Astrocyte (in vitro differentiated cells and primary cell): ENCODE results near the gene HYDIN. TPM values are rescaled to one million over a fixed set of nuclear protein-coding genes. Genes with fewer than 3 reads are reported as not detected.
"Not testable (repeated sequence)": the region's sequence is repeated elsewhere in the genome, so short reads cannot be mapped to it uniquely, and the experiment has no call there.

ENCODE experiments used
- DNase-seq: peaks from one replicate; pipeline ENCODE4 v3.0.0-alpha.2; 2010; ENCODE audit warnings: low read depth
- FAIRE-seq: peaks from 2 replicates; lab custom pipeline; 2011; peaks lifted over from hg19 to GRCh38; lab: Jason Lieb, UNC
- H2AFZ ChIP-seq: 2 replicates; pipeline ENCODE4 v1.6.0; 2012; ENCODE audit warnings: low read depth, low read length, inconsistent platforms
- H3K27ac ChIP-seq: 2 replicates; pipeline ENCODE4 v1.5.1; 2011; ENCODE audit warnings: low read depth, low read length, inconsistent platforms
- H3K27me3 ChIP-seq: 2 replicates; pipeline ENCODE4 v1.6.0; 2011; ENCODE audit warnings: low read length, inconsistent platforms; ENCODE audit not compliant: insufficient read depth
- H3K36me3 ChIP-seq: 2 replicates; pipeline ENCODE4 v1.5.1; 2011; ENCODE audit warnings: low read length, inconsistent platforms; ENCODE audit not compliant: insufficient read depth
- H3K4me1 ChIP-seq: 2 replicates; pipeline ENCODE4 v1.5.1; 2011; ENCODE audit warnings: low read length, inconsistent platforms; ENCODE audit not compliant: insufficient read depth
- H3K4me2 ChIP-seq: 2 replicates; pipeline ENCODE4 v1.6.0; 2012; ENCODE audit warnings: low read length, inconsistent platforms
- H3K4me3 ChIP-seq: 2 replicates; pipeline ENCODE4 v1.5.1; 2011; ENCODE audit warnings: low read depth, mild to moderate bottlenecking, low read length, inconsistent platforms; ENCODE audit not compliant: insufficient read depth
- H3K79me2 ChIP-seq: 2 replicates; pipeline ENCODE4 v1.6.0; 2012; ENCODE audit warnings: mild to moderate bottlenecking, low read length, inconsistent platforms; ENCODE audit not compliant: insufficient read depth
- H3K9ac ChIP-seq: 2 replicates; pipeline ENCODE4 v1.6.0; 2012; ENCODE audit warnings: mild to moderate bottlenecking, low read length, inconsistent platforms
- H3K9me3 ChIP-seq: 2 replicates; pipeline ENCODE4 v1.5.1; 2012; ENCODE audit warnings: low read depth, mild to moderate bottlenecking, low read length, inconsistent platforms; ENCODE audit not compliant: insufficient read depth
- H4K20me1 ChIP-seq: 2 replicates; pipeline ENCODE4 v1.6.0; 2012; ENCODE audit warnings: low read length, inconsistent platforms; ENCODE audit not compliant: insufficient read depth
- H3K27ac Mint-ChIP-seq: one replicate; pipeline ENCODE4 v1.8.0; 2021; ENCODE audit warnings: mild to moderate bottlenecking, mixed read lengths; ENCODE audit not compliant: unreplicated experiment
- H3K27me3 Mint-ChIP-seq: one replicate; pipeline ENCODE4 v1.8.0; 2021; ENCODE audit warnings: low read depth, mixed read lengths; ENCODE audit not compliant: unreplicated experiment
- H3K36me3 Mint-ChIP-seq: one replicate; pipeline ENCODE4 v1.8.0; 2021; ENCODE audit warnings: low read depth, mixed read lengths; ENCODE audit not compliant: unreplicated experiment
- H3K4me1 Mint-ChIP-seq: one replicate; pipeline ENCODE4 v1.8.0; 2021; ENCODE audit warnings: low read depth, mixed read lengths; ENCODE audit not compliant: unreplicated experiment
- H3K4me3 Mint-ChIP-seq: one replicate; pipeline ENCODE4 v1.8.0; 2021; ENCODE audit warnings: mild to moderate bottlenecking, moderate library complexity, mixed read lengths; ENCODE audit not compliant: unreplicated experiment
- H3K9me3 Mint-ChIP-seq: one replicate; pipeline ENCODE4 v1.8.0; 2021; ENCODE audit warnings: mild to moderate bottlenecking, mixed read lengths; ENCODE audit not compliant: unreplicated experiment
- total RNA-seq: library from RNA; stranded (reverse); gene quantifications from 2 replicates; pipeline ENCODE4 v1.2.1, GENCODE V29; 2021

Gene HYDIN
- total RNA-seq, 1 donor from 2014 or later, result 1.4 TPM

DNA sequence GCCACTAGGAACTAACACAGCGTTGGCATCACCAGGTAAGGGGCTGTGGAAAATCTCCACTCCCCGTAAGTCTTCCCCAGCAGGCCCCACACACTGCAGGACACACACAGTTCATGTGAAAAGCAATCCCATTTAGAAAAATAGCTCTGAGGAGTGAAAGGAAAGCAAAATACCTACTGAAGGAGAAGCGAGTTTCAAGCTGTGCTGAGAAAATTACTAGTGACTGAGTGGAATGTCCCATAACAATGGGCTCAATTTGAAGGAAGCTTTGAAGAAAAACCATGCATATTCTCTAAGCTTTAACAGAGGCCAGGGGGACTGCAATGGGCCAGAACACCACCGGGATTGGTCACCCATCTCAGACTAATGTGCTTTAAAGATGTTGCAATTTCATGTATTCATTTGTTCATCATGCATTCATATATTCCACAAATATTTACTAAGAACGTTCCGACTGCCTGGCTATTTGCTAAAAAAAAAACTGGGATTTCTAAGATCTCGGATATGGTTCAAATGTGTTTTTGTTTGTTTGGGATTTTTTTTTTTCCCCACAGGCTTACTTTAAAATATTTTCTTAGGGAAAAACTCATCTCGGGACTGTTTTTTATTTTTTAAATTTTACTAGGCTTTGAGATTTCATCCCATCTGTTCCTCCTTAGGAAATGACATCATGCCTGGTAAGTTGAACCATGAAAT lies 202.3 kb downstream of the HYDIN start:
- not testable (repeated sequence) for H3K27me3 Mint-ChIP-seq, H3K4me3 Mint-ChIP-seq, H3K79me2 ChIP-seq, H3K27ac ChIP-seq, H2AFZ ChIP-seq, H3K4me3 ChIP-seq, H3K36me3 ChIP-seq, H3K9me3 ChIP-seq, H3K27me3 ChIP-seq, H3K4me1 Mint-ChIP-seq, H3K9ac ChIP-seq, H4K20me1 ChIP-seq, H3K27ac Mint-ChIP-seq, H3K4me2 ChIP-seq, H3K9me3 Mint-ChIP-seq, DNase-seq, H3K4me1 ChIP-seq, H3K36me3 Mint-ChIP-seq, FAIRE-seq

DNA sequence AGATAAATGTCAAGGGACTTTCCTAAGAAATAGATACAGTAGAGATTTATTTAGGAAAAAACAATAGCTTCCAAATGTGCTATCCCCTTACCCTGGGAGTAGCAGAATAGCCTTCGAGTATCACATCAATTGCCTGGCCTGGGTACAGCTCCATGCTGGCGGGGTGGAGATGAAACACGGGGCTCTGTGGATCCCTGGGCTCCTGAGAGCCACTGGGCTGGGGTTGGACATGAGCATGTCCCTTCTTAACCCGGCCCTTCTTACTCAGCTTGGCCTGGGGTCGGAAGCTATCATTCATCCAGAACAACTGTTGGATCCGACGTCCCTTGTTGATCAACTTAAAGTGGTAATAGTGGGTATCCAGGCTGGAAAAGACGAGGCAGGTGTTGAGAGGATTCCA lies 203.0 kb downstream of the HYDIN start:
- not testable (repeated sequence) for H3K4me1 Mint-ChIP-seq, H4K20me1 ChIP-seq, H3K9ac ChIP-seq, H3K79me2 ChIP-seq, H3K4me3 Mint-ChIP-seq, H3K9me3 Mint-ChIP-seq, H3K36me3 ChIP-seq, H2AFZ ChIP-seq, H3K36me3 Mint-ChIP-seq, H3K27ac Mint-ChIP-seq, H3K27me3 Mint-ChIP-seq, H3K4me2 ChIP-seq, H3K9me3 ChIP-seq, H3K4me3 ChIP-seq, DNase-seq, H3K27me3 ChIP-seq, H3K4me1 ChIP-seq, FAIRE-seq, H3K27ac ChIP-seq

- not testable (repeated sequence) for H3K79me2 ChIP-seq, H3K4me1 ChIP-seq, H3K4me3 Mint-ChIP-seq, H3K27ac ChIP-seq, H3K27me3 ChIP-seq, H3K27me3 Mint-ChIP-seq, H3K9ac ChIP-seq, FAIRE-seq, H3K4me2 ChIP-seq, H3K36me3 Mint-ChIP-seq, H3K4me1 Mint-ChIP-seq, H3K27ac Mint-ChIP-seq, H3K9me3 ChIP-seq, DNase-seq, H2AFZ ChIP-seq, H3K4me3 ChIP-seq, H3K36me3 ChIP-seq, H3K9me3 Mint-ChIP-seq, H4K20me1 ChIP-seq
Measured at GRCh38 chr16:71023851-71024439, 206.6 kb downstream of the HYDIN start.

DNA sequence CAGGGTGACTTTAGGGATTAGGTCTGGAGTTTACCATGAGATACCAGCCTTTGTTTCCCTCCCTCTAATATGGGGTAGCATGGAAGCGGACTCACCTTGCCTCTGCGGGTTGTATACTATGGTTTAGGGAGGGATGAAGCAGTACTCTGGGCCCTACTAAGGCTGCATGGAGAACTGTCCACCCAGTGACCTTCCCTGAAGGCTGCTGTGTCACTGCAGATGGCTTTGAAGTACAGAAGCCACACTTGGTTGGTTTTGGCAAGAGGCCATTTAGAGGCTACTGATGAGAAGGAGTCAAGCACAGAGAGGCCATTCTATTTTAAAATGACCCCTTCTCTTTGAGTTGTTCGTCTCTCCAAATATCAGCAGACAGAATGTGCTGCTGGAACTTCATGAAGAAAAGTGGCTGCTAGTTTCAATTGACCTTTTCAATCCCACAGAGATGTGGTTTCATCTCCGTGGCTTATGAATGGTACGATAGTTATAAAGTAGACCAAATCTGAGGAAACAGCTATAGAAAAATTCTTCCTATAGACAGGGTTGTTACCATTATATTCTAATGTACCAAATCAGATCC lies 208.5 kb downstream of the HYDIN start:
- not testable (repeated sequence) for H3K4me3 Mint-ChIP-seq, H3K9me3 ChIP-seq, H3K4me3 ChIP-seq, H3K4me1 ChIP-seq, H3K79me2 ChIP-seq, H3K36me3 Mint-ChIP-seq, H2AFZ ChIP-seq, H4K20me1 ChIP-seq, DNase-seq, H3K27ac ChIP-seq, H3K9ac ChIP-seq, H3K36me3 ChIP-seq, H3K27me3 ChIP-seq, H3K27me3 Mint-ChIP-seq, H3K4me1 Mint-ChIP-seq, FAIRE-seq, H3K4me2 ChIP-seq, H3K9me3 Mint-ChIP-seq, H3K27ac Mint-ChIP-seq

- H3K27ac ChIP-seq, H3K4me2 ChIP-seq, H3K9ac ChIP-seq, H3K36me3 Mint-ChIP-seq, H3K9me3 ChIP-seq, H3K4me3 ChIP-seq, H3K36me3 ChIP-seq, H3K4me1 ChIP-seq, H3K27ac Mint-ChIP-seq, H3K27me3 ChIP-seq, FAIRE-seq, H3K9me3 Mint-ChIP-seq, H3K4me3 Mint-ChIP-seq, H2AFZ ChIP-seq, H3K27me3 Mint-ChIP-seq, DNase-seq, H3K79me2 ChIP-seq, H3K4me1 Mint-ChIP-seq, H4K20me1 ChIP-seq: not testable (repeated sequence)
Measured at GRCh38 chr16:71019067-71019682, 211.3 kb downstream of the HYDIN start.

DNA sequence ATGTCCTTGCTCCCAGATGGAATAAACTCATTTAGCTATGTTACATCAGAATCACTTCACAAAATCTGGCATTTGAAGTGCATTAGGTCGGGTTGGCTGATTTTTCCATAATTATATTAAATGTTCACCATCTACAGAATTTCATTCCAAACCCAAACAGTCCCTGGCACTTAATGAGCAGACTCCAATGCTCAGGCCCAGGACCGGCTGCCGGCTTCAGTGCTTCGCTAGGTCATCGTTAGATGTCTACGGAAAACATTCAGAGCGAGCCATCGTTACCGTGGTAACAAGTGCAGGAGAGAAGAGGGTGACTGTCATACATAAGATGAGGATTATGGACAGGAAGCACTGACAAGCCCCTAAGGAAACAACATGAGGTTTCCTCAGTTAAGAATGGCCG lies 215.1 kb downstream of the HYDIN start:
- FAIRE-seq, H3K27ac Mint-ChIP-seq, H3K4me3 ChIP-seq, H3K27me3 ChIP-seq, H2AFZ ChIP-seq, DNase-seq, H3K27ac ChIP-seq, H3K36me3 Mint-ChIP-seq, H3K9me3 ChIP-seq, H3K9me3 Mint-ChIP-seq, H3K4me2 ChIP-seq, H3K4me1 ChIP-seq, H3K79me2 ChIP-seq, H3K4me1 Mint-ChIP-seq, H4K20me1 ChIP-seq, H3K36me3 ChIP-seq, H3K27me3 Mint-ChIP-seq, H3K9ac ChIP-seq, H3K4me3 Mint-ChIP-seq: not testable (repeated sequence)
